H9 (cell line): ENCODE measurements around the gene DMRTA2. TPM values are rescaled to one million over a fixed set of nuclear protein-coding genes. Genes with fewer than 3 reads are reported as not detected.

Experiments used
- DNase-seq: peaks from one replicate; pipeline ENCODE4 v3.0.0-alpha.2; 2017
- H2AFZ ChIP-seq: one replicate; pipeline ENCODE4 v1.6.1; 2013; ENCODE audit warnings: mild to moderate bottlenecking, low read length, control low read depth, moderate library complexity
- H2AK5ac ChIP-seq: 2 replicates; pipeline ENCODE4 v1.6.1; 2013; ENCODE audit warnings: low read length, control low read depth, mixed read lengths; ENCODE audit not compliant: insufficient read length
- H2BK120ac ChIP-seq: one replicate; pipeline ENCODE4 v1.6.1; 2013; ENCODE audit warnings: low read depth, mild to moderate bottlenecking, low read length, control low read depth, inconsistent platforms; ENCODE audit not compliant: poor library complexity, severe bottlenecking
- H2BK12ac ChIP-seq: 2 replicates; pipeline ENCODE4 v1.6.1; 2013; ENCODE audit warnings: low read length, control low read depth, mixed read lengths, low read depth; ENCODE audit not compliant: insufficient read length
- H2BK15ac ChIP-seq: 2 replicates; pipeline ENCODE4 v1.6.1; 2013; ENCODE audit warnings: low read depth, low read length, control low read depth
- H2BK20ac ChIP-seq: one replicate; pipeline ENCODE4 v1.6.1; 2013; ENCODE audit warnings: low read depth, mild to moderate bottlenecking, low read length, control low read depth, inconsistent platforms; ENCODE audit not compliant: poor library complexity, severe bottlenecking
- H2BK5ac ChIP-seq: 2 replicates; pipeline ENCODE4 v1.6.1; 2013; ENCODE audit warnings: low read length, control low read depth, mixed read lengths; ENCODE audit not compliant: insufficient read length
- H3K14ac ChIP-seq: 2 replicates; pipeline ENCODE4 v1.6.1; 2013; ENCODE audit warnings: low read length, control low read depth; ENCODE audit not compliant: insufficient read depth
- H3K18ac ChIP-seq: 2 replicates; pipeline ENCODE4 v1.6.1; 2013; ENCODE audit warnings: low read depth, mild to moderate bottlenecking, mixed read lengths, low read length, control low read depth; ENCODE audit not compliant: insufficient read length
- H3K23ac ChIP-seq: 2 replicates; pipeline ENCODE4 v1.6.1; 2013; ENCODE audit warnings: low read length, control low read depth, mixed read lengths, low read depth; ENCODE audit not compliant: insufficient read length
- H3K23me2 ChIP-seq: 2 replicates; pipeline ENCODE4 v1.6.1; 2013; ENCODE audit warnings: low read depth, mild to moderate bottlenecking, mixed read lengths, low read length, control low read depth; ENCODE audit not compliant: insufficient read length, poor library complexity, severe bottlenecking
- H3K27ac ChIP-seq: 2 replicates; pipeline ENCODE4 v1.5.1; 2013; ENCODE audit warnings: low read length, control low read depth, mixed read lengths, low read depth; ENCODE audit not compliant: insufficient read length
- H3K27me3 ChIP-seq: 2 replicates; pipeline ENCODE4 v1.6.1; 2013; ENCODE audit warnings: low read length, control low read depth, inconsistent platforms; ENCODE audit not compliant: insufficient read depth
- H3K4ac ChIP-seq: 2 replicates; pipeline ENCODE4 v1.6.1; 2013; ENCODE audit warnings: low read depth, mild to moderate bottlenecking, control low read depth, inconsistent platforms, low read length, moderate library complexity
- H3K4me1 ChIP-seq: 2 replicates; pipeline ENCODE4 v1.6.1; 2013; ENCODE audit warnings: low read length, control low read depth, inconsistent platforms; ENCODE audit not compliant: insufficient read depth
- H3K4me2 ChIP-seq: 2 replicates; pipeline ENCODE4 v1.6.1; 2013; ENCODE audit warnings: low read length, control low read depth, mixed read lengths; ENCODE audit not compliant: insufficient read length, insufficient read depth
- H3K56ac ChIP-seq: 2 replicates; pipeline ENCODE4 v1.6.1; 2013; ENCODE audit warnings: low read depth, mild to moderate bottlenecking, mixed read lengths, low read length, control low read depth; ENCODE audit not compliant: insufficient read length
- H3K79me1 ChIP-seq: 2 replicates; pipeline ENCODE4 v1.6.1; 2013; ENCODE audit warnings: low read depth, mild to moderate bottlenecking, moderate library complexity, low read length, control low read depth, inconsistent platforms; ENCODE audit not compliant: insufficient read depth, poor library complexity, severe bottlenecking
- H3K79me2 ChIP-seq: 2 replicates; pipeline ENCODE4 v1.6.1; 2013; ENCODE audit warnings: low read length, control low read depth, inconsistent platforms; ENCODE audit not compliant: insufficient read depth
- H3K9ac ChIP-seq: 2 replicates; pipeline ENCODE4 v1.6.1; 2013; ENCODE audit warnings: low read length, control low read depth, mixed read lengths; ENCODE audit not compliant: insufficient read length; ENCODE audit errors: extremely low read depth
- H3K9me3 ChIP-seq: one replicate; pipeline ENCODE4 v1.6.1; 2013; ENCODE audit warnings: low read depth, low read length, inconsistent platforms; ENCODE audit not compliant: control insufficient read depth
- H3T11ph ChIP-seq: one replicate; pipeline ENCODE4 v1.6.1; 2013; ENCODE audit warnings: mild to moderate bottlenecking, low read length, control low read depth, inconsistent platforms
- H4K20me1 ChIP-seq: one replicate; pipeline ENCODE4 v1.6.1; 2013; ENCODE audit not compliant: control insufficient read depth, insufficient read length, insufficient read depth
- H4K5ac ChIP-seq: 2 replicates; pipeline ENCODE4 v1.6.1; 2013; ENCODE audit warnings: low read depth, mild to moderate bottlenecking, mixed read lengths, low read length, control low read depth; ENCODE audit not compliant: insufficient read length
- H4K8ac ChIP-seq: replicated peaks from 2 replicates; pipeline ENCODE4 v1.6.1; 2013; ENCODE audit warnings: low read length, control low read depth, mixed read lengths, low read depth; ENCODE audit not compliant: insufficient read length
- H4K91ac ChIP-seq: 2 replicates; pipeline ENCODE4 v1.6.1; 2013; ENCODE audit warnings: low read depth, mild to moderate bottlenecking, moderate library complexity, mixed read lengths, low read length, control low read depth; ENCODE audit not compliant: insufficient read length
- H3K27ac Mint-ChIP-seq, 3 experiments: 2 replicates in 2 of 3; 3 replicates in 1 of 3; pipeline ENCODE4 v1.8.0; 2020 to 2021; ENCODE audit warnings: mixed read lengths in 3 of 3, mild to moderate bottlenecking in 1 of 3, moderate library complexity in 1 of 3
- H3K27me3 Mint-ChIP-seq: 2 replicates; pipeline ENCODE4 v1.8.0; 2021; ENCODE audit warnings: low read depth, mild to moderate bottlenecking, moderate library complexity, mixed read lengths
- H3K36me3 Mint-ChIP-seq, 3 experiments: 2 replicates in 2 of 3; 3 replicates in 1 of 3; pipeline ENCODE4 v1.8.0; 2020 to 2021; ENCODE audit warnings: low read depth in 3 of 3, mixed read lengths in 3 of 3; ENCODE audit not compliant: insufficient read depth in 1 of 3
- H3K4me1 Mint-ChIP-seq, 2 experiments: 2 replicates each; pipeline ENCODE4 v1.8.0; 2020; ENCODE audit warnings: mixed read lengths in 2 of 2
- H3K4me3 Mint-ChIP-seq, 2 experiments: 2 replicates in 1 of 2; 3 replicates in 1 of 2; pipeline ENCODE4 v1.8.0; 2020 to 2021; ENCODE audit warnings: mild to moderate bottlenecking in 2 of 2, mixed read lengths in 2 of 2, moderate library complexity in 1 of 2
- H3K9me3 Mint-ChIP-seq, 2 experiments: 2 replicates in 1 of 2; 3 replicates in 1 of 2; pipeline ENCODE4 v1.8.0; 2020; ENCODE audit warnings: mild to moderate bottlenecking in 2 of 2, mixed read lengths in 2 of 2, moderate library complexity in 1 of 2
- CTCF ChIP-seq: fragments of 200-600 bp; sonication (generic); conservative IDR thresholded peaks from 3 replicates; pipeline ENCODE4 v1.8.0; 2021; ENCODE audit warnings: antibody characterized with exemption, mild to moderate bottlenecking
- WGBS: extraction: QIAGEN DNeasy Blood & Tissue Kit; methylation state at CpG from one replicate; pipeline ENCODE4 v1.1.7; 2013; ENCODE audit warnings: missing lambda C conversion rate, low lambda C conversion rate, mixed read lengths; ENCODE audit not compliant: insufficient read length; ENCODE audit errors: extremely low coverage; 5-methylcytosine and 5-hydroxymethylcytosine counted together
- total RNA-seq: library from RNA; stranded (reverse); gene quantifications from 2 replicates; pipeline ENCODE4 v1.2.1, GENCODE V29; 2021

The DMRTA2 gene
- total RNA-seq, 1 experiment from 2014 or later: 0.11 TPM

GRCh38 chr1:50454911-50455310 lies 31.7 kb upstream of the DMRTA2 start:
- H3K23ac ChIP-seq: no peak overlapping the region
- no peak overlapping the region for H2BK120ac ChIP-seq
- no peak overlapping the region; a peak in 1 of 7 replicates for H3K27ac Mint-ChIP-seq
- H3K79me2 ChIP-seq: no peaks in the 10 kb centered on the region
- no peaks in the 10 kb centered on the region for H3K9me3 ChIP-seq
- no peak overlapping the region for H4K5ac ChIP-seq
- TF ChIP-seq CTCF: no peak
- no peak overlapping the region for H3K14ac ChIP-seq
- H2AFZ ChIP-seq: no peak overlapping the region
- no peak overlapping the region for H2BK20ac ChIP-seq
- H2BK12ac ChIP-seq: no peak overlapping the region
- no peak overlapping the region for H3K27ac ChIP-seq
- H3K9me3 Mint-ChIP-seq: no peaks in the 10 kb centered on the region
- H3K56ac ChIP-seq: no peak overlapping the region
- no peak overlapping the region for H4K8ac ChIP-seq
- H3K36me3 Mint-ChIP-seq: no peaks in the 10 kb centered on the region
- no peaks in the 10 kb centered on the region for H3K4me1 ChIP-seq
- H3K18ac ChIP-seq: no peak overlapping the region
- WGBS: no CpG with 5 or more reads among the region's 1 CpG
- H3K9ac ChIP-seq: no peak overlapping the region
- H3K4me2 ChIP-seq: no peak overlapping the region
- H3K4me3 Mint-ChIP-seq: no peak overlapping the region
- no peak for DNase-seq
- H3T11ph ChIP-seq: no peak overlapping the region
- H2BK15ac ChIP-seq: no peak overlapping the region
- H3K79me1 ChIP-seq: no peaks in the 10 kb centered on the region
- H4K20me1 ChIP-seq: no peaks in the 10 kb centered on the region
- H4K91ac ChIP-seq: no peak overlapping the region
- H2BK5ac ChIP-seq: no peak overlapping the region
- H3K27me3 Mint-ChIP-seq: peaks cover 1% of the 10 kb centered on the region; the same call in 1 of the 2 replicates
- H3K4ac ChIP-seq: no peak overlapping the region
- no peak overlapping the region for H2AK5ac ChIP-seq
- no peaks in the 10 kb centered on the region for H3K23me2 ChIP-seq
- H3K27me3 ChIP-seq: no peaks in the 10 kb centered on the region
- H3K4me1 Mint-ChIP-seq: peaks cover 5 to 9% of the 10 kb centered on the region in 2 experiments; a peak in 2 of 4 replicates
